K562 (cell line): ENCODE results near the gene GPR108. TPM values are rescaled to one million over a fixed set of nuclear protein-coding genes. Genes with fewer than 3 reads are reported as not detected.
"Not testable (repeated sequence)": the region's sequence is repeated elsewhere in the genome, so short reads cannot be mapped to it uniquely, and the experiment has no call there.

Experiments
- ATAC-seq: fragments of 200-7000 bp; cut with Tn5 transposase; 3 replicates; pipeline ENCODE4 v1.9.1; 2020; ENCODE audit warnings: moderate library complexity
- BruUV-seq: library from RNA; stranded (reverse); fragments of 400-500 nt; replicated peaks from 2 replicates; lab custom pipeline; 2021; lab: Mats Ljungman, UMichigan
- CTCF ChIA-PET: fragments of 300-600 bp; formaldehyde crosslinking; extraction: SDS; loops from one replicate; lab custom pipeline; 2021; ENCODE audit warnings: low intra/inter-chr PET ratio; lab: Yijun Ruan, JAX
- POLR2A ChIA-PET: fragments of 300-600, 350-650 bp; sonication (Branson Sonifier 250); formaldehyde crosslinking; extraction: SDS; loops from one replicate; lab custom pipeline; 2021; ENCODE audit warnings: antibody characterized with exemption, inconsistent platforms; lab: Yijun Ruan, JAX
- DNase-seq, 4 experiments: peaks; one replicate each; pipeline versions ENCODE4 v3.0.0 to v3.0.0-alpha.2; 2011 to 2018; ENCODE audit warnings: low spot score in 3 of 4, mixed read lengths in 3 of 4; ENCODE audit errors: extremely low read depth in 1 of 4
- FAIRE-seq: peaks from 2 replicates; lab custom pipeline; 2011; peaks lifted over from hg19 to GRCh38; lab: Jason Lieb, UNC
- H2AFZ ChIP-seq: 2 replicates; pipeline ENCODE4 v1.6.0; 2011; ENCODE audit warnings: low read depth, low read length, control low read depth, inconsistent platforms
- H3K27ac ChIP-seq: fragments of 200-600 bp; 3 replicates; pipeline ENCODE4 v1.8.0; 2011; ENCODE audit warnings: low read depth, mild to moderate bottlenecking, control low read depth, inconsistent platforms, low read length, moderate library complexity, mixed read lengths; ENCODE audit errors: extremely low read depth
- H3K27me3 ChIP-seq, 2 experiments: fragments of 300-600 bp in 1 of 2; 2 replicates in 1 of 2; 3 replicates in 1 of 2; pipeline versions ENCODE4 v1.6.0 to v1.8.0; 2011; ENCODE audit warnings: inconsistent platforms in 2 of 2, low read length in 2 of 2, mild to moderate bottlenecking in 1 of 2, mixed read lengths in 1 of 2, moderate library complexity in 1 of 2; ENCODE audit not compliant: control insufficient read depth in 2 of 2, insufficient read depth in 2 of 2
- H3K36me3 ChIP-seq: fragments of 300-600 bp; 3 replicates; pipeline ENCODE4 v1.8.0; 2011; ENCODE audit warnings: mild to moderate bottlenecking, low read length, inconsistent platforms; ENCODE audit not compliant: control insufficient read depth, insufficient read depth
- H3K4me1 ChIP-seq, 2 experiments: fragments of 200-600 bp in 1 of 2; replicated peaks in 1 of 2; 2 replicates in 1 of 2; 3 replicates in 1 of 2; pipeline versions ENCODE4 v1.5.1 to v1.8.0; 2011; ENCODE audit warnings: inconsistent platforms in 2 of 2, low read length in 2 of 2, mild to moderate bottlenecking in 1 of 2, mixed read lengths in 1 of 2, moderate library complexity in 1 of 2; ENCODE audit not compliant: control insufficient read depth in 2 of 2, insufficient read depth in 2 of 2
- H3K4me2 ChIP-seq: 2 replicates; pipeline ENCODE4 v1.6.1; 2011; ENCODE audit warnings: low read length, control low read depth, inconsistent platforms, mixed read lengths; ENCODE audit not compliant: insufficient read depth
- H3K4me3 ChIP-seq: fragments of 200-600 bp; sonication (generic), shearing (Covaris generic); 2 replicates; pipeline ENCODE4 v1.5.1; 2016; ENCODE audit warnings: control low read depth, inconsistent platforms
- H3K79me2 ChIP-seq: fragments of 200-600 bp; 3 replicates; pipeline ENCODE4 v1.8.0; 2011; ENCODE audit warnings: low read length, inconsistent platforms; ENCODE audit not compliant: control insufficient read depth, insufficient read depth
- H3K9ac ChIP-seq, 2 experiments: 2 replicates each; pipeline versions ENCODE4 v1.6.0 to v1.6.1; 2011; ENCODE audit warnings: low read depth in 2 of 2, low read length in 2 of 2, control low read depth in 1 of 2, inconsistent platforms in 1 of 2, mild to moderate bottlenecking in 1 of 2, mixed read lengths in 1 of 2; ENCODE audit not compliant: insufficient read depth in 1 of 2
- H3K9me1 ChIP-seq: one replicate; pipeline ENCODE4 v1.6.0; 2011; ENCODE audit warnings: inconsistent platforms, mild to moderate bottlenecking, low read length, moderate library complexity; ENCODE audit not compliant: control insufficient read depth, insufficient read depth
- H3K9me3 ChIP-seq: replicated peaks from 2 replicates; pipeline ENCODE4 v1.5.1; 2011; ENCODE audit warnings: low read depth, low read length, inconsistent platforms; ENCODE audit not compliant: control insufficient read depth, insufficient read depth
- H4K20me1 ChIP-seq: replicated peaks from 2 replicates; pipeline ENCODE4 v1.6.1; 2011; ENCODE audit warnings: low read length, inconsistent platforms, mixed read lengths; ENCODE audit not compliant: control insufficient read depth, insufficient read depth
- ADNP ChIP-seq: fragments of 200-800 bp; sonication (Bioruptor generic); IDR thresholded peaks from 2 replicates; pipeline ENCODE4 v1.6.1; 2016; ENCODE audit warnings: missing genetic modification characterization, missing compliant biosample characterization
- ATF7 ChIP-seq: fragments of 450-650 bp; IDR thresholded peaks from 2 replicates; pipeline ENCODE4 v1.7.1; 2014; ENCODE audit warnings: mild to moderate bottlenecking, moderate library complexity
- BCOR ChIP-seq: fragments of 450-650 bp; IDR thresholded peaks from 2 replicates; pipeline ENCODE4 v1.6.1; 2016
- DACH1 ChIP-seq: fragments of 450-650 bp; IDR thresholded peaks from 2 replicates; pipeline ENCODE4 v1.6.1; 2018; ENCODE audit not compliant: partially characterized antibody
- ETV5 ChIP-seq: sonication (generic); formaldehyde crosslinking; IDR thresholded peaks from 2 replicates; pipeline ENCODE4 v1.4.0; 2020; ENCODE audit warnings: low read depth, mild to moderate bottlenecking, missing genetic modification reagents
- KAT7 ChIP-seq: sonication (generic); formaldehyde crosslinking; IDR thresholded peaks from 2 replicates; pipeline ENCODE4 v1.8.0; 2022; ENCODE audit warnings: missing genetic modification reagents, mild to moderate bottlenecking, borderline replicate concordance
- MECOM ChIP-seq: fragments of 250-450 bp; sonication (Bioruptor Pico); IDR thresholded peaks from 2 replicates; pipeline ENCODE4 v1.8.0; 2022; ENCODE audit warnings: inconsistent platforms
- RAD21 ChIP-seq, 2 experiments: fragments of 250-450 bp in 1 of 2; fragments of 450-650 bp in 1 of 2; sonication (Bioruptor Pico) in 1 of 2; formaldehyde crosslinking in 1 of 2; IDR thresholded peaks in 1 of 2; conservative IDR thresholded peaks in 1 of 2; 2 replicates each; pipeline versions ENCODE4 v1.4.0 to v1.8.0; 2020 to 2022; ENCODE audit warnings: mild to moderate bottlenecking in 2 of 2, moderate library complexity in 1 of 2
- SMAD1 ChIP-seq: fragments of 150-350 bp; IDR thresholded peaks from 2 replicates; pipeline ENCODE4 v1.6.1; 2014; ENCODE audit warnings: low read length, low read depth; ENCODE audit not compliant: partially characterized antibody
- SMARCC2 ChIP-seq: fragments of 450-650 bp; IDR thresholded peaks from 2 replicates; pipeline ENCODE4 v1.6.1; 2017; ENCODE audit warnings: antibody characterized with exemption, moderate library complexity, mild to moderate bottlenecking, low read depth
- SMC3 ChIP-seq: conservative IDR thresholded peaks from 2 replicates; pipeline ENCODE4 v1.6.1; 2011; ENCODE audit warnings: low read depth, low read length, improper control_type of control experiment; ENCODE audit not compliant: insufficient read depth
- TFAM ChIP-seq: fragments of 250-450 bp; sonication (Bioruptor Pico); conservative IDR thresholded peaks from 2 replicates; pipeline ENCODE4 v1.5.0; 2021; ENCODE audit warnings: mild to moderate bottlenecking, moderate library complexity
- ZNF263 ChIP-seq: sonication (generic); formaldehyde crosslinking; IDR thresholded peaks from 2 replicates; pipeline ENCODE4 v1.8.0; 2022; ENCODE audit warnings: mild to moderate bottlenecking, missing genetic modification reagents, borderline replicate concordance
- ZNF512 ChIP-seq: IDR thresholded peaks from 2 replicates; pipeline ENCODE4 v1.6.1; 2016; ENCODE audit warnings: missing genetic modification characterization, missing compliant biosample characterization
- WGBS: fragments of 100-300 bp; shearing (Covaris generic); methylation state at CpG from one replicate; pipeline ENCODE4 v1.1.6; 2016; ENCODE audit warnings: low coverage, mixed read lengths; ENCODE audit not compliant: insufficient coverage; ENCODE audit errors: missing lambda C conversion rate; 5-methylcytosine and 5-hydroxymethylcytosine counted together
- in situ Hi-C: fragments of 300-500 bp; cut with MboI; formaldehyde crosslinking; loops from 4 replicates; pipeline ENCODE4 v1.15.0; 2018; ENCODE audit warnings: inconsistent platforms, mixed read lengths
- intact Hi-C: fragments of 100-400 bp; cut with micrococcal nuclease; formaldehyde crosslinking; loops from 2 replicates; pipeline ENCODE4 v1.14.2; 2022
- polyA plus RNA-seq, 8 experiments: library from polyadenylated mRNA; depleted of rRNA in 4 of 8; stranded (reverse) in 5 of 8; unstranded in 3 of 8; fragments of >200 nt; fragmentation: Nextera tagmentation in 2 of 8; fragmentation: Illumina TruSeq in 1 of 8; extraction: Ambion mirVana in 2 of 8; extraction: Trizol in 1 of 8; gene quantifications; 2 replicates each; pipeline versions ENCODE4 v1.2.1 to v1.2.3, GENCODE V29; 2011 to 2014; ENCODE audit warnings: inconsistent platforms in 1 of 8, missing spikeins in 1 of 8
- total RNA-seq, 7 experiments: library from RNA; depleted of rRNA in 6 of 7; stranded (reverse); fragments of >200 nt in 6 of 7; fragmentation: Illumina TruSeq in 2 of 7; extraction: Trizol in 2 of 7; gene quantifications; 2 replicates each; pipeline versions ENCODE4 v1.2.1 to v1.2.3, GENCODE V29; 2011 to 2021; ENCODE audit warnings: low replicate concordance in 1 of 7

Gene GPR108
- total and polyA plus RNA-seq, 9 of the 15 experiments (the other 6 are each of a cell fraction or from before 2014, with no cell fraction given): 2.4 to 33.2 (median 24.4) TPM

DNA sequence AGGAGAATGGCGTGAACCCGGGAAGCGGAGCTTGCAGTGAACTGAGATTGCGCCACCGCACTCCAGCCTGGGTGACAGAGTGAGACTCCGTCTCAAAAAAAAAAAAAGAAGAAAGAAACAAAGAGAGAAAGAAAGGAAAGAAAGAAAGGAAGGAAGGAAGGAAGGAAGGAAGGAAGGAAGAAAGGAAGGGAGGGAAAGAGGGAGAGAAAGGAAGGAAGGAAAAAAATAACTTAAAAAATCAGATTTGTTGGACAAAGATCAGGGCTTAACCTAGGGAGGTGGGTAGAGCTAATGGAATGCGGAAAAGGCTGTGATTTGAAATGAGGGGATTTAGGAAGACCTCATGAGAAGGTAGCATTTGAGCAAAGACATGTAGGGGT lies 34.3 kb upstream of the GPR108 start:
- H3K9me1 ChIP-seq, BruUV-seq, H3K4me3 ChIP-seq, H3K27me3 ChIP-seq, POLR2A ChIA-PET, H2AFZ ChIP-seq, in situ Hi-C loops, H3K4me2 ChIP-seq, H3K9ac ChIP-seq, H3K27ac ChIP-seq, CTCF ChIA-PET, H4K20me1 ChIP-seq, H3K9me3 ChIP-seq, H3K36me3 ChIP-seq, ATAC-seq, DNase-seq, FAIRE-seq: not testable (repeated sequence)
- peak; percentile 91 for TF ChIP-seq ZNF512 (tag)
- Histone ChIP-seq H3K4me1 (peaks cover 0 to 35% of the 10 kb centered on the region in 2 experiments; a peak in 3 of 5 replicates), H3K79me2 (peaks cover 16% of the 10 kb centered on the region)
- intact Hi-C loops: loop anchor here (2.0 kb wide), 1 partner anchor 35 kb away; the partner anchor contains the start of gene GPR108
- 80% methylated on average over 1 of the region's 7 CpGs for WGBS

DNA sequence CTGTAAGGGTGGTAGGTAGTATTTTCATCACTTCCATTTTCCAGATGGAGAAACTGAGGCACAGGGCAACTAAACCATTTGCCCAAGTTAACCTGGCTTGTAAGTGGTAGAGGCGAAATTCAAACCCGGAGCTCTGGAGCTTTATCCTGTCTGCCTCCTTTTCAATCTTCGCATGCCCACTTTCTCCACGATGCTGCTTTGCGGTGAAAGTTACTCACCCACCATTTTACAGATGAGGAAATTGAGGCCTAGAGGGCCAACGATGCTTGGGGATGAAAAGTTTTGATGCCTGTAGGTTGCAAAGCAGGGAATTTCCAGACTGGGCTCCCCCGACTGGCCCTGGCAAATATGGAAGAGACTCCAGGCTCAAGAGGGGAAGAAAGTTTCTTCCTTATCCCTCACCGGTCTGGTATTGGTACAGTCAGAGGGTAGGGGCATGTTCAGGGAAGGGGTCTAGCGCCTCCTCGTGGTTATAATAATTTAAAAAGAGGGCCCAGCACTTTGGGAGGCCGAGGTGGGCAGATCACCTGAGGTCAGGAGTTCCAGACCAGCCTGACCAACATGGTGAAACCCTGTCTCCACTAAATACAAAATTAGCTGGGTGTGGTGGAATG lies 31.7 kb upstream of the GPR108 start:
- no peak overlapping the region for H3K4me3 ChIP-seq
- H3K9ac ChIP-seq: no peak overlapping the region
- H3K4me2 ChIP-seq: no peak overlapping the region
- intact Hi-C loops: loop anchor here (10.0 kb wide), 1 partner anchor 96 kb away; no protein-coding TSS in a partner anchor
- POLR2A ChIA-PET: no interaction called here
- no peak overlapping the region for H3K27ac ChIP-seq
- peaks cover 4% of the 10 kb centered on the region for H3K9me1 ChIP-seq
- peak; percentile 16; the same call in 2 of the 3 replicates for ATAC-seq
- CTCF ChIA-PET: interaction anchor here (0.6 kb wide), 1 partner anchor 603 kb away, joined by 3 read pairs; no protein-coding TSS in a partner anchor
- BruUV-seq: no TSS peak
- H3K4me1 ChIP-seq: peaks cover 9 to 39% of the 10 kb centered on the region in 2 experiments
- WGBS: 50% methylated on average over 10 of the region's 11 CpGs
- H2AFZ ChIP-seq: no peak overlapping the region
- FAIRE-seq: no peak
- no peaks in the 10 kb centered on the region for H4K20me1 ChIP-seq
- no peaks in the 10 kb centered on the region for H3K9me3 ChIP-seq
- H3K79me2 ChIP-seq: peaks cover 24% of the 10 kb centered on the region
- no peaks in the 10 kb centered on the region for H3K27me3 ChIP-seq
- in situ Hi-C loops: no loop called here
- no peaks in the 10 kb centered on the region for H3K36me3 ChIP-seq
- DNase-seq: peak; percentile 59 to 64 (median 61)
- TF ChIP-seq TFAM (no peak), ATF7 (peak; percentile 31; the same call in 1 of the 2 replicates), ADNP (tag) (no peak), SMC3 (peak; percentile 31; the same call in 1 of the 2 replicates), ZNF263 (CRISPR knock-in tag) (peak; percentile 22; the same call in 1 of the 2 replicates), SMAD1 (no peak), RAD21 (CRISPR knock-in tag; conservative IDR thresholded peaks at IDR 0.05 in 1 of 2, IDR thresholded peaks at IDR 0.05 in 1 of 2) (peak; percentile 15 to 67; a peak in 2 of 4 replicates), ETV5 (CRISPR knock-in tag) (0 out of 2 replicates have a peak, but pooled peaks have one; percentile 33), KAT7 (CRISPR knock-in tag) (0 out of 2 replicates have a peak, but pooled peaks have one; percentile 29), MECOM (CRISPR knock-in tag) (no peak), SMARCC2 (no peak), BCOR (0 out of 2 replicates have a peak, but pooled peaks have one; percentile 34), DACH1 (no peak)
